Vagina (tissue), 2 donors: Measurements from ENCODE around the gene BRINP3. TPM values are rescaled to one million over a fixed set of nuclear protein-coding genes. Genes with fewer than 3 reads are reported as not detected.

Source experiments
- DNase-seq, 2 donors: peaks; one replicate each; pipeline ENCODE4 v3.0.0-alpha.2; 2017; ENCODE audit errors: extremely low spot score in 2 of 2
- H3K27ac ChIP-seq: fragments of 200-600 bp; sonication (generic); one replicate; pipeline ENCODE4 v1.5.1; 2019
- H3K27me3 ChIP-seq: fragments of 200-600 bp; sonication (generic); one replicate; pipeline ENCODE4 v1.5.1; 2019
- H3K36me3 ChIP-seq, 2 donors: fragments of 200-600 bp; sonication (generic); one replicate each; pipeline ENCODE4 v1.5.1; 2017 to 2019
- H3K4me1 ChIP-seq: fragments of 200-600 bp; sonication (generic); one replicate; pipeline ENCODE4 v1.5.1; 2019
- H3K4me3 ChIP-seq, 2 donors: fragments of 200-600 bp; sonication (generic); 1 replicate in 1 of 2; 2 replicates in 1 of 2; pipeline ENCODE4 v1.5.1; 2016 to 2019
- H3K9me3 ChIP-seq: fragments of 200-600 bp; sonication (generic); one replicate; pipeline ENCODE4 v1.5.1; 2019
- CTCF ChIP-seq, 3 experiments: fragments of 450-650 bp in 2 of 3; fragments of 200-600 bp in 1 of 3; sonication (generic) in 1 of 3; IDR thresholded peaks; one replicate each; pipeline ENCODE4 v1.5.1; 2017 to 2019; ENCODE audit warnings: antibody characterized with exemption in 3 of 3, mild to moderate bottlenecking in 2 of 3, moderate library complexity in 2 of 3
- POLR2A ChIP-seq, 2 donors: fragments of 450-650 bp; IDR thresholded peaks; one replicate each; pipeline ENCODE4 v1.6.1; 2017; ENCODE audit warnings: antibody characterized with exemption in 2 of 2, mild to moderate bottlenecking in 2 of 2, moderate library complexity in 2 of 2
- POLR2AphosphoS5 ChIP-seq, 2 donors: sonication (generic); formaldehyde crosslinking; IDR thresholded peaks; one replicate each; pipeline ENCODE4 v1.9.0; 2017; ENCODE audit warnings: antibody characterized with exemption in 2 of 2, mild to moderate bottlenecking in 2 of 2, low read depth in 1 of 2; ENCODE audit not compliant: insufficient read depth in 1 of 2
- intact Hi-C: fragments of 100-400 bp; cut with DNase I; formaldehyde crosslinking; loops from one replicate; pipeline ENCODE4 v1.15.1; 2023
- total RNA-seq: library from RNA; depleted of rRNA; stranded (reverse); fragments of >200 nt; gene quantifications from one replicate; pipeline ENCODE4 v1.2.3, GENCODE V29; 2016

The BRINP3 gene
- total RNA-seq, 1 donor from 2014 or later = not detected

GRCh38 chr1:190192627-190193026 is 285.0 kb downstream of the BRINP3 start:
- H3K9me3 ChIP-seq = no peaks in the 10 kb centered on the region
- DNase-seq = no peak
- H3K4me3 ChIP-seq = no peak overlapping the region
- no peak overlapping the region for H3K27ac ChIP-seq
- intact Hi-C loops = no loop called here
- no peaks in the 10 kb centered on the region for H3K27me3 ChIP-seq
- no peaks in the 10 kb centered on the region for H3K36me3 ChIP-seq
- TF ChIP-seq POLR2AphosphoS5 (IDR thresholded peaks at IDR 0.05; ENCODE audit: insufficient read depth in 1 of 2, low read depth in 1 of 2) = no peak
- no peak for TF ChIP-seq POLR2A (IDR thresholded peaks at IDR 0.05)
- TF ChIP-seq CTCF (IDR thresholded peaks at IDR 0.05) = no peak
- H3K4me1 ChIP-seq = no peaks in the 10 kb centered on the region

GRCh38 chr1:190183588-190183987 is 294.1 kb downstream of the BRINP3 start:
- no peak overlapping the region for H3K4me3 ChIP-seq
- no peaks in the 10 kb centered on the region for H3K4me1 ChIP-seq
- no peaks in the 10 kb centered on the region for H3K36me3 ChIP-seq
- no peak for DNase-seq
- no peak for TF ChIP-seq POLR2A (IDR thresholded peaks at IDR 0.05)
- no peak for TF ChIP-seq POLR2AphosphoS5 (IDR thresholded peaks at IDR 0.05; ENCODE audit: insufficient read depth in 1 of 2, low read depth in 1 of 2)
- no peak for TF ChIP-seq CTCF (IDR thresholded peaks at IDR 0.05)
- no peak overlapping the region for H3K27ac ChIP-seq
- intact Hi-C loops = no loop called here
- no peaks in the 10 kb centered on the region for H3K27me3 ChIP-seq
- no peaks in the 10 kb centered on the region for H3K9me3 ChIP-seq

GRCh38 chr1:190179817-190180216 is 297.8 kb downstream of the BRINP3 start:
- no peak for DNase-seq
- Histone ChIP-seq H3K27me3 (no peaks in the 10 kb centered on the region), H3K9me3 (no peaks in the 10 kb centered on the region), H3K4me3 (no peak overlapping the region), H3K27ac (no peak overlapping the region), H3K36me3 (no peaks in the 10 kb centered on the region), H3K4me1 (no peaks in the 10 kb centered on the region)
- intact Hi-C loops = no loop called here
- no peak for TF ChIP-seq CTCF (IDR thresholded peaks at IDR 0.05)
- no peak for TF ChIP-seq POLR2AphosphoS5 (IDR thresholded peaks at IDR 0.05; ENCODE audit: insufficient read depth in 1 of 2, low read depth in 1 of 2)
- no peak for TF ChIP-seq POLR2A (IDR thresholded peaks at IDR 0.05)

- Histone ChIP-seq H3K36me3 (no peaks in the 10 kb centered on the region), H3K4me3 (no peak overlapping the region), H3K9me3 (no peaks in the 10 kb centered on the region), H3K27me3 (no peaks in the 10 kb centered on the region), H3K4me1 (no peaks in the 10 kb centered on the region), H3K27ac (no peak overlapping the region)
- intact Hi-C loops = no loop called here
- no peak for DNase-seq
- no peak for TF ChIP-seq POLR2AphosphoS5 (IDR thresholded peaks at IDR 0.05; ENCODE audit: insufficient read depth in 1 of 2, low read depth in 1 of 2)
- TF ChIP-seq CTCF (IDR thresholded peaks at IDR 0.05) = no peak
- TF ChIP-seq POLR2A (IDR thresholded peaks at IDR 0.05) = no peak
Observed at GRCh38 chr1:190178827-190179226, 298.8 kb downstream of the BRINP3 start.

GRCh38 chr1:190177555-190177954 is 300.1 kb downstream of the BRINP3 start:
- TF ChIP-seq POLR2A (IDR thresholded peaks at IDR 0.05) = no peak
- TF ChIP-seq POLR2AphosphoS5 (IDR thresholded peaks at IDR 0.05; ENCODE audit: insufficient read depth in 1 of 2, low read depth in 1 of 2) = no peak
- no peak for TF ChIP-seq CTCF (IDR thresholded peaks at IDR 0.05)

More at GRCh38 chr1:190177555-190177954, 300.1 kb downstream of the BRINP3 start:
- no peak overlapping the region for H3K4me3 ChIP-seq
- DNase-seq = no peak
- H3K27ac ChIP-seq = no peak overlapping the region
- H3K4me1 ChIP-seq = no peaks in the 10 kb centered on the region
- no peaks in the 10 kb centered on the region for H3K9me3 ChIP-seq
- intact Hi-C loops = no loop called here
- no peaks in the 10 kb centered on the region for H3K27me3 ChIP-seq
- no peaks in the 10 kb centered on the region for H3K36me3 ChIP-seq
